Sciatic nerve (tissue), 2 donors: Measurements from ENCODE around the gene DENND1C. TPM values are rescaled to one million over a fixed set of nuclear protein-coding genes. Genes with fewer than 3 reads are reported as not detected.

Experiments used
- ATAC-seq: fragments of 200-7000 bp; cut with Tn5 transposase; one replicate; pipeline ENCODE4 v1.9.1; 2020; ENCODE audit warnings: mild to moderate bottlenecking, moderate library complexity
- DNase-seq: peaks from one replicate; pipeline ENCODE4 v3.0.0-alpha.2; 2020; ENCODE audit warnings: low spot score
- intact Hi-C: fragments of 100-400 bp; cut with DNase I; formaldehyde crosslinking; loops from one replicate; pipeline ENCODE4 v1.14.2; 2022
- total RNA-seq: library from RNA; stranded (reverse); fragmentation: NEBNext Ultra II Directional; extraction: Animal tissue kit (Norgen Biotek cat#: 25700); gene quantifications from one replicate; pipeline ENCODE4 v1.2.1, GENCODE V29; 2021
- donor health status: DM: no; HTN: no; CAD: no.
- donor health status: DM: no; HTN: no; CAD: no.

DENND1C gene
- total RNA-seq, 1 donor from 2014 or later = 5.5 TPM

DNA sequence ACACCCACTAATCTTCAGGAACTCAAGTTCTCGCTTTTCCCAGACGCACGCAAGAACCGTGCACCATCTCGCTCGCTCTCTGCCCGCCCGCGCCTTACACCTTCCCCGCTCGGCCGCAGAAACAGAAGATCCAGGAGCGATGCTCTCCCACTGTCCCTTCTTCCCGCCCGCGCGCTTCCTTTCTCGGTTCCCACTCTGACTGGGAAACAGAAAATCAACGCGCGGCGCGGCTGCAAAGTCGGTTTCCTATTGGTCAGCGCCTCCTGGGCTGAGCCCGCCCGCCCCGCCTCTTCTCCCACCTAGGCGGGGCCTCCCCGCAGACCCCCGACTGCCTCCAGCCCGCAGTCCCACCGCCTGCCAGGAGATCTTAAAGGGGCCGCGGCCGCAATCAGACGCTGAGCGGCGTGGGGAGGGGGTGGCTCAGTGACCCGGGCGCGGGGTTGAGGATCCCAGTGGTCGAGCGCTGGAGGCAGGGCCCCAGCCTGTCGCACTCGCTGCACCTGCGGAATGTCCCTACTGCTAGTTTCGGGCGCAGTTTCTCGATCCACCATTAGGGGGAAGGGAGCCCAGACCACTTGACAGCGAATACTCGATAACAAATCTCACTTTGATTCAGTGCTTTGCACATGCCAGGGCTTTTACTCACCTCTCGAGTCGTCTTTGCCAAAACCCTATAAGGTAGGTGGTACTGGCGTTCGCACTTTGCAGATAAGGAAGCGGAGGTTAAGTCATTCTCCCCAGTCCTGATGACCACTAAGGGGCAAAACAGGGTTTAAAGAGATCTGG, 21.3 kb downstream of the DENND1C start:
- peak; percentile 97 for ATAC-seq
- intact Hi-C loops = no loop called here
- peak; percentile 98 for DNase-seq

DNA sequence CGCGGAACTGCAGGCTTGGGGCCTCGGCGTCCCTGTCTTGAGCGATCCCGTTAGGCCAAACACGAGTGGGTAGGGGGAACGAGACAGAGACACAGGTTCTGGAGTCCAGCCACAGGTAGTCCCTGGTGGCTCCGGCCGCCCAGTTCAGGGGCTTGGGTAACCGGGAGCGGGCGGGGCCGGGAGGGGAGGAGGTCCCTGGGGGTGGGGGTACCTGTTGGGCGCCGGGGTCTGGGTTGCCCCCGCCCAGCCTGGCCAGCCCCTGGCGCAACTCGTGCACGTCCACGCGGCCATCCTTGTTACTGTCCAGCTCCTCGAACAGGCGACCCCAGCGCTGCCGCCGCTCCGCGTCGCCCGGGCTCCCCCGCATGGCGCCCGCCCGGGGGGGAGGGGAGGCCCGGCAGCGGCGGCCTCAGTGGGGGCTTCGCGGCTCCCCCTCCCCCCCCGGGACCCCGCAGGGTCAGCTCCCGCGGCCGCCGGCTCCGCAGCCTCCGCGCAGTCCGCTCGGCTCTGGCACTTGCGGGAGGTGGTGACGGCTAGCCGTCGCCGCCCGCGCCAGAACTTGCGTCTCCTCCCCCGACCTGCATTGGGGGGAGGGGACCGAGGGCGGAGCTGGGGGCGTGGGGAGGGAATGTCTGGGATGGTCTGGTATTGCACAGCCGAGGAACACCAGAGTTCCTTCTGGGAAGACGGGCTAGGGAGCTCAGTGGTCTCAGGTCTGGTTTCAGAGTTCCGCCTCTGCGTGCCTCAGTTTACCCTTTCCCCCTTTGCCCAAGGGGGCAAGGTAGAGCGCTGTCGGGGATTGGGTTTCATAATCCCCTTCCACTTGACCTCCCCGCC, 22.1 kb downstream of the DENND1C start, which contains the start of gene SLC25A23:
TSS of gene SLC25A23 (minus strand) at position 531 of the 837 bp plus-strand sequence. CDS start at position 367, 164 bp downstream.
- DNase-seq (peak; percentile 85), ATAC-seq (peak; percentile 87)
- intact Hi-C loops = no loop called here

DNA sequence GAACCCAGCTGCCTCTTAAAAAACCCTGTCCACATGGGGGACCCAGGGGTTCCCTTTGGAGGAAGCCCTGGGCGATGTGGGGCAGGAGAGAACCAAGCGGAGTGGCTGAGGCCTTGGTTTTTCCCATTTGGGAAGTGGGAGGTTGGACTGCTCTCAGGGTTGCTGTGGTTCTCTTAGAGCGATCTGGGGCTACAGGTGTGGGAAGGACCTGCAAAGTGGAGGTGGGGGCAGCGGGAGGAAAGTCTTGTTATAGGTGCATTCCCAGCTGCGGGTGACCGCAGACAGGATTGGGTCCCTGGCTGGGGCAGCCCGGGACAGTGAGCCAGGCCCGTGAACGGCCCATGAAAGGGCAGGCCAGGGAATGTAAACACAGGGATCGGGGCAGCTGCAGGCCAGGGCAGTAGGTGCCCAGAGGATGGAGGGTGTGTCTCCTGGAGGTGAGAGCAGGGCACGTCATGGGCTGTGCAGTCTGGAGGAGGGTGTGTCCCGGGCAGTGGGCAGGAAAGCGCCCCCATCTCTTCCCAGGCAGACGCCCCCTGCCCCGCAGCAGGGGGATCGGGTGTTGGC, 22.8 kb downstream of the DENND1C start:
- ATAC-seq (no peak), DNase-seq (no peak)
- intact Hi-C loops = no loop called here

DNA sequence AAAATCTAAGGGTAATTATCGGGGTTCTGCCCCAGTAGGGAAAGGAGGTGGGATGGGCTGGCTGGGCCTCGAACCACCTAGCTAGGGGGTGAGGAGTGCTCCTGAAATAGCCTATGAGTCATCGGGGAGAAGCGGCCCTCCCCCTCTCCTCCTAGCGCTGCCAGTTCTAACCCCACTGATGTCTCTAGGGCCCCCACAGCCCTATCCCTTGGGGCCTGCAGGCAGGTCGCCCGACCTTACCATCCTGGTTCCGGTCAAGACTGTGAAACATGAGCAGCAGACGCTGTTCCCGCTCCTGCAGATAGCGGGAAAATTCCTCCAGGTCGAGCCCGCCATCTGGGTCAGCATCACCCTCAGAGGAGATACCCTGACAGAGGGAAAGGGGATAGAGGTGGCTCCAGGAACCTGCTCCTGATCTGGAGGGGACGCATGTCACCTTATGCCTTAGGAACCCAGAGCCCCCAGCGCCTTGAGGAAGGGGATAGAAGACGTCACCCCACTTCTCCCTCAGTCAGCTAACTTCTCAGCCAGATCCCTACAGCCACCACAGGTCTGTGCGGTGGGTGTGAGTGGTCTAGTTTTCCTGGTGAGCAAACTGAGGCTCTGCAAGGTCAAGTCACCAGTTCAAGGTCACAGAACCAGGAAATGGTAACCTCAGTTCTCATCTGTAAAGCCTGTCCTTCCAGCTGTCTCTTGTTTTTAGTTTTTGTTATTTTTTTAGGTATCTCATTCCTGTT, 23.5 kb downstream of the DENND1C start:
- DNase-seq (no peak), ATAC-seq (no peak)
- intact Hi-C loops = loop anchor here (2.0 kb wide), 1 partner anchor 31 kb away; no protein-coding TSS in a partner anchor

DNA sequence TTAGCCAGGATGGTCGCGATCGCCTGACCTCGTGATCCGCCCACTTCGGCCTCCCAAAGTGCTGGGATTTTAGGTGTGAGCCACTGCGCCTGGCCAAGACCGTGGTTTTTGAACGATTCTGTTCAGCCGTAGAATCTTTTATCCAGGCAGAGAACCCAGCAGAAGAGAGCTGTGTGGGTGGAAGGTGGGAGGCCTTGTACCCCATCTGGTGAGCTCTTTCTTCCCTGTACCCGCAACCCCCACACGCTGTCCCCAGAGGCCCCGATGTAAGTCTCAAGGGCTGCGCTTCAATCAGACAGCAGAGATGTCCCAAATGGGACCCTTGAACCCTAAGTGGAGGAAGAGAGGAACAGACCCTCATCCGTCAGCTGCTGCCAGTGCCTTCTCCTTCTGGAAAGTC, 25.7 kb downstream of the DENND1C start:
- DNase-seq (no peak), ATAC-seq (no peak)
- intact Hi-C loops = loop anchor here (2.0 kb wide), 1 partner anchor 29 kb away; no protein-coding TSS in a partner anchor

DNA sequence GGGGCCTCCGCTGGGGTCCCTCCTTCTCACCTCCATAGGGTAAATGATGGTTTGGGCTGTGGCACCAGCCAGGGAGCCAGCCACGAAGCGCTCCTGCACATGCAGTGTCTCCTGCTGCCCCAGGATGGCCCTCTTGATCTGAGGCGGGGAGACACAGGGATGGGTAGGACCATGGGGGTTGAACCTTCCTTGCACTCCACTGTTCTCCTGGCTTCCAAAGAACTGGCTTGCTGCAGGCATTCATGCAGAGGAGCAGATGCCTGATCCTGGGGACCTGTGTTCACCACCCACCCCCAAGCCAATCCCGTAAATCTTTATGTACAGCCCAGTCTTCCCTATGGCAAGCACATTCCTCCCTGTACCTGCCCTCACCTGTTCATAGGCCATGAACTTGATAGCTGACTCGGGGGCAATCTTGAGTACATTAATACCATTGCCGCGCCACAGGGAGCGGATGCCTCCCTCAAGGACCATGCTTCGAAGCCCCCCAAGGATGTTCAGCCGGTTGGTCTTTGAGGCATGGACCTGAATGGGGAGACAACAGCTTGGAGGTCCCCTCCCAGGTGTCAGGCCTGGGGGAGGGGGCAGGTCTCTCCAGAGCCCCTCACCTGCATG, 27.5 kb downstream of the DENND1C start:
- ATAC-seq (no peak), DNase-seq (no peak)
- intact Hi-C loops = no loop called here

DNA sequence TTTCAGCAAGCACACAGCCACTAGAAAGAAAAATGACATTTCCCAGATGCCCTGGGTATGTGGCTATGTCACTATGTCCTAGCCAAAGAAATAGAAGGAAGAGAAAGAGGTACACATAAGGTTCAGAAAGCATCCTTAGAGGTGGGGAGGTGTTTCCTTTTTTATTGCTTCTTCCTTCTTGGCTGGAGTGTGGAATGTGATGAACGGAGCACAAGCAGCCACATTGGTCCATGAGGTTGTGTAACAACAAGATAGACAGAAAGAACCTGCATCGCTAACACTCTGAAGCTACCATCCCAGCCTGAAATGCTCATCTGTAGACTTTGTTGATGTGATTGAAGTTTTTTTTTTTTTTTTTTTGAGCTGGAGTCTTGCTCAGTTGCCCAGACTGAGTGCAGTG, 28.7 kb downstream of the DENND1C start:
- ATAC-seq = no peak
- intact Hi-C loops = no loop called here
- no peak for DNase-seq

DNA sequence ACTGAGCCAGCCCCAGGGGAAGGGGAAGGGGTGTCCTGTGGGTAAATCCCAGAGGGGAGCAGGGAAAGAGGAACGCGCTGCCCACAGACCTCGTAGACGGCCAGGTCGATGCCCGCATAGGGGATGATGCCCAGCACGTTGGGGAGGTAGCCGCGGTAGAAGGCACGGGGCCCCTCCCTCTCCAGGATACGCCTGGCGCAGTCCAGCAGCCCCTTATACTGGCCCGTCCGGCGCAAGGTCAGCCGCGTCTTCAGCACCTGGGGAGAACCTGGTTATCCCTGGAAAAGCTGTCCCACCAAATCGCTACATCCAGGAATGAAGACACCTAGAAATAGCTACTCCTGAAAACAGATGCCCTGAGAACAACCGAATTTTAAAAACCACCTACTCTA, 29.4 kb downstream of the DENND1C start:
- intact Hi-C loops = no loop called here
- ATAC-seq = no peak
- DNase-seq = no peak

DNA sequence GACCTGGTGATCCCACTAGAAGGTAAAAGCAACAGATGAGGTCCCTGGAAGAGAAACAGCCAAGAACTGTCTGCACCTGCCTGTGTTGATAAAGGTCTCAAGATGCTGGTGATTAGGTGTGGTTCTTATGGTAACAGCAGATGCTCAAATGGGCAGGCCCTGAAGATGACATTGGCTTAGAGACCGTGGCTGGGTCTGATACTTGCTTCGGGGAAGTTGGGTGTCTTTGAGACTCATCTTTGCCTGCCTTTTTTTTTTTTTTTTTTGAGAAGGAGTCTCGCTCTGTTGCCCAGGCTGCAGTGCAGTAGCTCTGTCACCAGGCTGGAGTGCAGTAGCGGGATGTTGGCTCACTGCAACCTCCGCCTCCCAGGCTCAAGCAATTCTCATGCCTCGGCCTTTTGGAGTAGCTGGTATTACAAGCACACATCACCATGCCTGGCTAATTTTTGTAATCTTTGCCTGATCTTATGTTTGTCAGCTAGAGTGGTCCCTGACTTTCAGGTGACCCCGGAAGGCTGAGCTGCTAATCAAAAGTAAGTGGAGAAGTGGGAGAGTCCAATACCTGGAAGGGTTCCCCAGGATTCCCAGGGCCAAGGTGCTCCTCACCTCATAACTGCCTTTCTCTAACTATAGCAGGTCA, 29.9 kb downstream of the DENND1C start:
- intact Hi-C loops = no loop called here
- ATAC-seq (no peak), DNase-seq (no peak)

DNA sequence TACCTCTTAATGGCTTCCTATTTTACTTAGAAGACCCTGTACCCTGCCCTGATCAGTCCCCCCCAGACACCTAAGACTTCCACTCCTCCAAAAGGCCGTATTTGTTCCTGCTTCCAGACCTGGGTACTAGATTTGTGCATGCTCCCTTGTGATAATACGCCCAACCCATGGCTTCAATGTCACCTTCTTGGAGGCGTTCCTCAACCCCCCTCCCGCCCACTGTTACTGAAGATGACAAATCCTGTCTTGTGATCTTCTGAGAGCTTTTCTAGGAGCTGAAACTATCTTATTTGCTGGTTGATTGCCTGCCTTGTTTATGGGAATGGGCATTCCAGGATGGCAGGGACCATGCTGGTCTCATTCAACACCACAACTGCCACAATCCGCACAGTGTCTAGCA, 31.4 kb downstream of the DENND1C start:
- intact Hi-C loops = no loop called here
- ATAC-seq = no peak

DNA sequence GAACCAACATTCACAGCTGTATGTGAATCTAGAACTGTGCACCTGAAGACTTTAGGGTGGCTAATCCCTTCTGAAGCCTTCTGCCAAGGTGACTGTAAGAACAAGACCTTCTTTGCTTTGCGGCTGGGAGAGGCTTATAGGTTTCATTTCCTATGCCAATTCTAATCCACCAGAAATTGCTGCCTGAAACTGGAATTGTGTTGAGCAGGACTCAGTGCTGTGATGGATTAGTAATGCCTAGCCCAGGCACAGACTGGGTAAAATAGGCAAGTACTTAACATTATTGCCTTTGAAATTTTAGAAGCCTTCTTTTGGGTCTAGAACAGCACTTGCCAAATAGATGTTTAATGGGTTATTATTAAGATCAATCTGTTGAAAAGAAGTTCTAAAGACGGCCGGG, 33.5 kb downstream of the DENND1C start:
- ATAC-seq (no peak), DNase-seq (no peak)
- intact Hi-C loops = no loop called here

More for the DNA sequence above, 31.4 kb downstream of the DENND1C start:
- DNase-seq = no peak

DNA sequence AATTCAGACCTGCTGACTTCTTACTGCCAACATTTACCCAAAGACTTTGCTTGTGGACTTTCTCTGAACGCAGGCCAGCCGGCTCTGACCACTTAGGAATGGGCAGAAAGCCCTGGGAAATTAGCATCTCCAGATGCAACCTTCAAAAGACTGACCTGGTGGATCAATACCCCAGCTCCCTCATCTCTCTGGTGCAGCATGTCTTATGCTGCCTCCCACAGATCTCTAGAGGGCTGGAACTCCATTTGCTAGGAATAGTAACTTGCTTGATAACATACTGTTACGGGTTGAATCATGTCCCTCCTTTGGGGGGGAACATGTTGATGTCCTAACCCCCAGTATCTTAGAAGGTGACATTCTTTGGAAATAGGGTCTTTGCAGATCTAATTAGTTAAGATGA, 35.1 kb downstream of the DENND1C start:
- DNase-seq = no peak
- no peak for ATAC-seq
- intact Hi-C loops = no loop called here

DNA sequence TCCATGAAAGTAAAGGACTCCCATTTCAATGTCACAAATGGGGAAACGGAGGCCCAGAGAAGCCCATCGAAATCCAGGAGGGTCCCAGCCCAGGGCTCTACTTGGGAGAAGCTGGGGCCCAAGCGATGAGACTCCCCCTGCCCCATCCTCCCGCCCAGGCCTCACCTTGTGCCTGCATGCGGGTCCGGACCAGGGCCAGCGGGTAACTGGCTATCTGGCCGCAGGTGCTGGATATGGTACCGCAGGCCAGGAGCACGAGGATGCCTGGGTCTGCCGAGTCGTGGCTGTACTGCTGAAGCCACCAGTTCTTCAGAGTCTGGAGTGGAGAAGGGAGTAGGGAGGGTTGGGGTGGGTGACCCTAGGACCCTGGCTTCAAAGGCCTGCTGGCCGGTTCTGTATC, 37.6 kb downstream of the DENND1C start:
- DNase-seq (no peak), ATAC-seq (no peak)
- intact Hi-C loops = no loop called here

DNA sequence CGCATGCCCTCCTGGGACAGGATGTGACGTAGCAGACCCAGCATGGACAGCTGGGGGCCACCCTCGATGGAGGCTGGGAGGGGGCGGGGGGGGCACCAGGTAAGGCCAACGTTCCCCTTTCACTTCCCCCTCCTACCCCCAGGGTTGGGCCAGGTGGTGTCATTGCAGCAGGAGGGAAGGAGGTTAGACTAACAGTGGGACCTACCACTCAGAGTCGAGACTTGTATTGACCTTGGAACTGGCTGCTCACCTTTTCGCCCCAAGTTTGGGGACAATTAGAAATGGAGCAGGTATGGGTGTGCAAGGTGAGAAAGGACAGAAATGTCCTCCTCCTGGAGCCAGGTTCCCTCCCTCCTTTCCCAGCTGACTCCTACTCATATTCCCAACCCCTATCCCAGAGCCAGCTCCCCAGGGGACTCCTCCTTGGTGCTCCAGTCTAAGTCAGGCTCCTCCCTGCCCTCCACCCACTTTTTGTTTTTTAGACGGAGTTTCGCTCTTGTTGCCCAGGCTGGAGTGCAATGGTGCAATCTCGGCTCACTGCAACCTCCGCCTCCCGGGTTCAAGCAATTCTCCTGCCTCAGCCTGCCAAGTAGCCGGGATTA, 39.4 kb downstream of the DENND1C start:
- no peak for DNase-seq
- intact Hi-C loops = no loop called here
- no peak for ATAC-seq

DNA sequence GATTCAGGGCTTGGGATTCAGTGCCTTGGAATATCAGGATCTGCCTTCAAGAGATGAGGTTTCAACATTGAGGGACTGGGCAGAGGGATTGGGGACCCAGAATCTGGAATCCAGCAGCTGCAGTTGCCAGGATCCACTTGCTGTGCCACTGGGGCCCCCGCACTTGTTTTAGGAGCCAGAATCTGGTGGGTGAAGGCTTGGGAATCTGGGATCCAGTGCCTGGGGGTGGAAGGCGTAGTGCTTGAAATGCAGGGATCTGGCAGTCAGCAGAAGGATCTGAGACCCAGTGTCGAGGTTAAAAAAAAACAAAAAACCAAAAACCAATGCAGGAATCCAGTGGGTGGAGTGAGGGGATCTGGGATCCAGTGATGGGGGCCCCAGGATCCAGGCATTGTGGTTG, 40.7 kb downstream of the DENND1C start:
- ATAC-seq (no peak), DNase-seq (no peak)
- intact Hi-C loops = no loop called here

DNA sequence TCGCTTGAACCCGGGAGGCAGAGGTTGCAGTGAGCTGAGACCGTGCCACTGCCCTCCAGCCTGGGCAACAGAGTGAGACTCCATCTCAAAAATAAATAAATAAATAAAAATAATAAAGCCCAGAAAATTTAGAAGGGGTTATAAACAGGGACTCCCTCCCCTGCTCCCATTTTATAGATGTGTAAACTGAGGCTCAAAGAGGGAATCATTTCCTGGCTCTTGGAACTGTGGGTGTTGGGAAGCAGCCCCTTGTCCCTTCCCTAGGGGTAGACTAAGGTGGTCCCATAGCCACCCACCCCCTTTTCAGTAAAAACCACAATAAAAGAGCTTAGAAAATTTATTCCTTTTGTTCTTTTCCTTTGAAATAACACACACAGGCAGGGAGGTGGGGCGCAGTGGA, 41.8 kb downstream of the DENND1C start:
- no peak for ATAC-seq
- intact Hi-C loops = no loop called here
- no peak for DNase-seq

DNA sequence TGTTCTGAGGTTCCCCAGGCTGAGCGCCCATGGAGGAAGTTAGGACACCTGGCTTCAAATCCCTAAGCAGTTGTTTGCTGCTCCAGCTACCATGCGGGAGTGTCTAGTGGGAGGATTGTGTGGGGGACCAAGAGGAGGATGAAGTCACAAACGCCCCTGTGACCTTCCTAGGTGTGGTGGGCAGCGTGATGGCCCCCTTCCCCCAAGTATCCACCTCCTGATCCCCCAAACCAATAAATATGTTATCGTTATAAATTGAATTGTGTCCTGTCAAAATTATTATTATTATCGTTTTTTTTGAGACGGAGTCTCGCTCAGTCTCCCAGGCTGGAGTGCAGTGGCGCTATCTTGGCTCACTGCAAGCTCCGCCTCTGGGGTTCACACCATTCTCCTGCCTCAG, 47.9 kb downstream of the DENND1C start, which contains the start of gene SLC25A41:
TSS of gene SLC25A41 (minus strand) at position 101 of the 400 bp plus-strand sequence. CDS start at position 31, 70 bp downstream.
- intact Hi-C loops = no loop called here

DNA sequence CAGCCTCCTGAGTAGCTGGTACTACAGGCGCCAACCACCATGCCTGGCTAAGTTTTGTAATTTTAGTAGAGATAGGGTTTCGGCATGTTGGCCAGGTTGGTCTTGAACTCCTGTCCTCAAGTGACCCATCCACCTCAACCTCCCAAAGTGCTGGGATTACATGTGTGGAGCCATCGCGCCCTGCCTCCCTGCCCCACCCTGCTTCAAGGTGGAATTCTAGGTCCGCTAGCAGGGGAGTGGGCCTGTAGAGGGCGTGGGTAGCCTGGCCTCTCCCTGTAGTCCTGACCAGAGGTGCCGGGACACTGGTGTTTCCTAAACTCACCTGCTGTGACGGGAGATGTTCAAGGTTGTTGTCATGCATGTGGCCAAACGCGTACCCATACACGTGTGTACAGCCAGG, 48.4 kb downstream of the DENND1C start:
- intact Hi-C loops = no loop called here
- DNase-seq = no peak
- no peak for ATAC-seq

More for the DNA sequence above, 47.9 kb downstream of the DENND1C start, which contains the start of gene SLC25A41:
- ATAC-seq = no peak
- DNase-seq = no peak
